C4-2B (cell line): Measurements from ENCODE around the gene ANXA2.

Experiments
- ZFX ChIP-seq: fragments of 450-650 bp; IDR thresholded peaks from 2 replicates; pipeline ENCODE4 v1.6.1; 2017
- TF ChIP-seq, protein P1 (sequence below): fragments of 450-650 bp; conservative IDR thresholded peaks from 2 replicates; pipeline ENCODE4 v1.5.1; 2017; ENCODE audit warnings: mild to moderate bottlenecking

DNA sequence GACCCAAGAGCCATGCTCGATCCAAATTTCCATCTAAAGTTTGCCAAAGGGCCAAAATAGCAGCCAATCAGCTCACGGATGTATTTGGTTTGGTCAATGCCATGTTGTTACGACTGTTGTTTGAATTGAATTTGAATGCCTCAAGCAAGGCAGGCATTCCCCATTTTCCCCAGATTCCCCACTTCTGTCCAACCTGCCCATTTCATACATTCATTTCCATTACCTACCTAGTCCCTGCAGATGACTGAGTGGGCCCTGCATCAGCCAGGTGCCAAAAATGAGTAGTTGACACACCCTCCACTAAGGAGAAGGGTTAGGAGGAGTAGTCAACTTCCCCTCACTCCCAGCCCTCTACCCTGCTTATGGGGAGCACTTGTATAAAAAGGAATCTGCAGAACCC, 51.7 kb downstream of the ANXA2 start:
- TF ChIP-seq, protein P1, sequence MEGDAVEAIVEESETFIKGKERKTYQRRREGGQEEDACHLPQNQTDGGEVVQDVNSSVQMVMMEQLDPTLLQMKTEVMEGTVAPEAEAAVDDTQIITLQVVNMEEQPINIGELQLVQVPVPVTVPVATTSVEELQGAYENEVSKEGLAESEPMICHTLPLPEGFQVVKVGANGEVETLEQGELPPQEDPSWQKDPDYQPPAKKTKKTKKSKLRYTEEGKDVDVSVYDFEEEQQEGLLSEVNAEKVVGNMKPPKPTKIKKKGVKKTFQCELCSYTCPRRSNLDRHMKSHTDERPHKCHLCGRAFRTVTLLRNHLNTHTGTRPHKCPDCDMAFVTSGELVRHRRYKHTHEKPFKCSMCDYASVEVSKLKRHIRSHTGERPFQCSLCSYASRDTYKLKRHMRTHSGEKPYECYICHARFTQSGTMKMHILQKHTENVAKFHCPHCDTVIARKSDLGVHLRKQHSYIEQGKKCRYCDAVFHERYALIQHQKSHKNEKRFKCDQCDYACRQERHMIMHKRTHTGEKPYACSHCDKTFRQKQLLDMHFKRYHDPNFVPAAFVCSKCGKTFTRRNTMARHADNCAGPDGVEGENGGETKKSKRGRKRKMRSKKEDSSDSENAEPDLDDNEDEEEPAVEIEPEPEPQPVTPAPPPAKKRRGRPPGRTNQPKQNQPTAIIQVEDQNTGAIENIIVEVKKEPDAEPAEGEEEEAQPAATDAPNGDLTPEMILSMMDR, result no peak
- no peak for TF ChIP-seq ZFX
